Activated CD8-positive, alpha-beta memory T cell treated with anti-CD3 and anti-CD28 coated beads for 24 hours (primary cell): ENCODE results near the gene ZNF234.
"Not testable (repeated sequence)": the region's sequence is repeated elsewhere in the genome, so short reads cannot be mapped to it uniquely, and the experiment has no call there.

Experiments used
- DNase-seq: peaks from one replicate; pipeline ENCODE4 v3.0.0-alpha.2; 2020

ZNF234 gene

DNA sequence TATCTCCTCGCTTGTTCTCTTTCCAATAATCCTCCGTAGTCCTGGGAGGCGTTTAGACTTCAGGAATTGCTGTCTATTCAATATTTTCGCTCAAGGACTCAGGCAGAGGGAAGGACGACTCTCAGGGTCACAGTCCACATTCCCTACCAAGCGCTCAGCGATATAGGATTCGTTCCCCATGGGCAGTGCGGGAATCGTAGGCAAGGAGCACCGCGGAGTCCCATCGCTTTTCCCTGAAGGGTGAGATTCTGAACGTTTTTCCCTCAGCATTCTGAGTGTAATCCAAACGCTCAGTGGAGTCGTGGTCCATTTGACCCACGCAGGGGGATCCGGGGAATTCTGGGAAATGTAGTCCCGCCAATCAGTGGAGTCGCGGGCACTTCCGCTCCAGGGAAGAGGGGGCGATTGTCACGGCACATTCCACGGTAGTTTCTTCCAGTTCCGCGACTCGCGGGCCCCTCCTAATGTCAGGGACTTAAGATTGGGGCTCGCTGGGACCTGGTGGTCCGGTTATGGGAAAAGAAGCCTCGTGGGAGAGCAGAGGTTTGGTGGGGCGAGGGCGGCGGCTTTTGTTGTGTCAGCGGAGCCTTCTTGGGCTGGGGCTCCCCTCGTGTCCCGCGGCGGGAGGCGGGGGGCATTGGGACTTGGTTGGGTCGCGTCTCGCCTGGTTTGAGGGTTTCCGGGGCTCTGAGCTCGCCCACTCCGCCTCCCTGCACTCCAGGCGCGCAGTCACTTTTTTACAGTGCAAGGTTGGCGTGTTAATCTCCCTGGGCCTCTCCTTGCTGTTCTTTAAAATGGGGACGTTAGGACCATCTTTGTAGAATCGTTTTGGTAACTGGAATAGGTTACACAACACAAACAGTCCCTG lies at the start of gene ZNF234:
Gene ZNF234 (plus strand): TSS at position 364 of the 868 bp plus-strand sequence. CDS start 3,079 bp downstream, outside the sequence.
- DNase-seq: peak; percentile 85

DNA sequence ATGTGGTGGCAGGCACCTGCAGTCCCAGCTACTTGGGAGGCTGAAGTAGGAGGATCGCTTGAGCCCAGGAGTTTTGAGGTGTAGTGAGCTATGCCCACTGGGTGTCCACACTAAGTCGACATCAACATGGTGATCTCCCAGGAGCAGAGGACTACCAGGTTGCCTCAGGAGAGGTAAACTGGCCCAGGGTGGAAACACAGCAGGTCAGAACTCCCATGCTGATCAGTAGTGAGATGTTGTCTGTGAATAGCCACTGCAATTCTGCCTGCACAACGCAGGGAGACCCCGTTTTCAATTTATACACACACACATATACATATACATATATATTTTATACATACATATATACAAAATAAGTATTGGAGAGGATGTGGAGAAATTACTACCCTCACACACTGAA lies 49.2 kb upstream of the ZNF234 start:
- DNase-seq: no peak

DNA sequence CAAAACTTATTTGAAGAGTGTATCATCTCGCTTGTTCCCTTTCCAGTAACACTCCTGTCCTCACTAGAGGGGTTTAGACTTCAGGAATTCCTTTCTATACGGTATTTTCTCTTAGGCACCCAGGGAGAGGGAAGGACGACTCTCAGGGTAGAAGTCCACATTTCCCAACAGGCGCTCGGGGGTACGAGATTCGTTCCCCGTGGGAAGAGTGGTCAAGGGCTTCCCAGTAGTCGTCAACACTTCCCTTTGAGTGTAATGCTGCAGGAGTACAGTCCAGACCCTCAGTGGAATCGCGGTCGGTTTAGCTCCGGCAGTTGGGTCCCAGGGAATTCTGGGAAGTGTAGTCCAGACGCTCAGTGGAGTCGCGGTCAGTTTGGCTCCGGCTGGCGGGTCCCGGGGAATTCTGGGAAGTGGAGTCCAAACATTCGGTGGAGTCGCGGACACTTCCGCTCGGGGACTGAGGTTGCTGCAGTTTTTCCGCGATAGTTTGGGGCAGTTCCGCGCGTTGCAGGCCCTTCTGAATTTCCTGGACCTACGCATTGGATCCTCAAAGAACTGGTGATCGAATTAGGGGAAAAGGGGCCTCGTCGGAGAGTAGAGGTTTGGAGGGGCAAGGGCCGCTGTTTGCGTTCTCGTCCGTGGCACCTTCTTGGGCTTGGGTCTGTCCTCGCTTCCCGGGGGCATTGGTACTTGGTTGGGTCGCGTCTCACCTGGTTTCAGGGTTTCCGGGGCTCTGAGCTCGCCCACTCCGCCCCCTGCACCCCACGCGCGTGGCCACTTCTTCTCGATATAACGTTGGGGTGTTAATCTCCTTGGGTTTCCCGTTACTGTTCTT lies 47.2 kb upstream of the ZNF234 start, which contains the start of gene ZNF224:
Gene ZNF224 (plus strand): TSS at position 431 of the 835 bp plus-strand sequence. CDS start 3,513 bp downstream, outside the sequence.
- DNase-seq: peak; percentile 89

DNA sequence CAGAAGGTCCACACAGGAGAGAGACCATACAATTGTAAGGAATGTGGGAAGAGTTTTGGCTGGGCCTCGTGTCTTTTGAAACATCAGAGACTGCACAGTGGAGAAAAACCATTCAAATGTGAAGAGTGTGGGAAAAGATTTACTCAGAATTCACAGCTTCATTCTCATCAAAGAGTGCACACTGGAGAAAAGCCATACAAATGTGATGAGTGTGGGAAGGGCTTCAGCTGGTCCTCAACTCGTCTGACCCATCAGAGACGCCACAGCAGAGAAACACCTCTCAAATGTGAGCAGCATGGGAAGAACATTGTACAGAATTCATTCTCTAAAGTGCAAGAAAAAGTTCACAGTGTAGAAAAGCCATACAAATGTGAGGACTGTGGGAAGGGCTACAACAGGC lies 33.6 kb upstream of the ZNF234 start:
- no peak for DNase-seq

DNA sequence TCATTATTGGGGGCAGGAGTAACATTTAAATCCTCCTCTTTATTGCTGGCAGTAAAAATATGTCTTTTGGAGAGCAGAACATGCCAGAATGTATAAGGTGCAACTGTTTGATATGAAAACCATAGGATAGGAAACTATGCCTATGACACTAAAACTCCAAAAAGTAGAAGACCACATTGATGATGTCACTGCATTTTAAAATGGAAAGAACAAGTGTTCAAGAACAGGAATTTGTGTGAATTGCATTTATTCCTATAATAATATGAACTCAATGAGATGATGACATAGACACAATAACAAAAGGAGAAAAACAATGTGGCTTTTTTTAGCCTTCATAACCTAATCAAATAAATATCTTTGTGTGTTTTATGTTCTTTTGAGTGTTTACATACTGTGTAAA lies 31.9 kb upstream of the ZNF234 start:
- no peak for DNase-seq

DNA sequence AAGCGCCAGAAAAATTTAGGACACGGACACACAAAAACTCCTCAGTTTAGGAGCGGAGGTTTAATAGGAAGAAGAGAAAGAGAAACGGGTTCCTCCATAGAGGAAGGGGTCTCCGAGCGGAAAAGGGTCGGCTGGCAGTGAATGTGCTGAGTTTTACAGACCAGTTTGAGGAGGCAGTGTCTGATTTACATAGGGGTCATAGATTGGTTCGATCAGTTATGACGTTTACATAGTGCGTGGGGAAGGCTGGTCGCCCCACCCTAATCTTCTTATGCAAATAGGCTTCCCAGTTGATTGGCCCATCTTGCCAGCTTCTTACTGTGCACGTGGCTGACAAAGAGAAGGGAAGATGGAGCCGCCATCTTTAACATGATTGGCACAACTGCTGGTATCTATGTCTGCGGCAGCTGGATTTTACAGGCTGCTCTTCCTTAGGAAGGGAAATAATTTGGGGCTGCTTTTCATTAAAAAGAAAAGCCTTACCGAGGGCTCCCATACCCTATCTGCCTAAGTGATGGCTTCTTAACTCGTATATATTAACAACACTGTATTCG lies 29.4 kb upstream of the ZNF234 start:
- DNase-seq: no peak

DNA sequence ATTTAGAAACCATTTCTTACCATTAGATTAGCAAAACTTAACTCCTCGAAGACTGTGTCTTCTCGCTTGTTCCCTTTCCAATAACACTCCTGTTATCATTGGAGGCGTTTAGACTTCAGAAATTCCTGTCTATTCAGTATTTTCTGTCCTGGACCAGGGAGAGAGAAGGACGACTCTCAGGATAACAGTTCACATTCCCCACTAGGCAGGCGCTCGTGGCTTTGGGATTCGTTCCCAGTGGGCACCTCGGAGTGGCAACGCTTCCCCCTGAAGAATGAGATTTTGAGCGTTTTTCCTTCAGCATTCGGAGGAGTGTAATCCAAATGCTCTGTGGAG lies 28.6 kb upstream of the ZNF234 start:
- DNase-seq: no peak

DNA sequence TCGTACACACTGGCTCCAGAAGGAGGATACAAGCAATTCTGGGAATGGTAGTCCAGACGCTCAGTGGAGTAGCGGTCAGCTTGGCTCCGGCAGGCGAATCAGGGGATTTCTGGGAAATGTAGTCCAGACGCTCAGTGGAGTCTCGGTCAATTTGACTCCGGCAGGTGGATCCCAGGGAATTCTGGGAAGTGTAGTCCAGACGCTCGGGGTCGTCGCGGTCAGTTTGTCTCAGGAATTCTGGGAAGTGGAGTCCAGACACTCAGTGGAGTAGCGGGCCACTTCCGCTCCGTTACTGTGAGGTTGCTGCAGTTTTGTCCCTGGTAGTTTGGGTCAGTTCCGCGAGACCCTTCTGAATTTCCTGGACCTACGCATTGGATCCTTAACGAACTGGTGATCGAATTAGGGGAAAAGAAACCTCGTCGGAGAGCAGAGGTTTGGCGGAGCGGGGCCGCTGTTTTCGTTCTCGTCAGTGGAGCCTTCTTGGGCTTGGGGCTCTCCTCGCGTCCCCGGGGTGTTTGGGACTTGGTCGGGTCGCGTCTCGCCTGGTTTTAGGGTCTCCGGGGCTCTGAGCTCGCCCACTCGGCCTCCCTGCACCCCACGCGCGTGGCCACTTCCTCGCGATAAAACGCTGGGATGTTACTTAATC lies 28.1 kb upstream of the ZNF234 start, which contains the start of gene ZNF225:
Gene ZNF225 (plus strand): TSS at position 262 of the 646 bp plus-strand sequence. CDS start 2,429 bp downstream, outside the sequence.
- DNase-seq: peak; percentile 88

DNA sequence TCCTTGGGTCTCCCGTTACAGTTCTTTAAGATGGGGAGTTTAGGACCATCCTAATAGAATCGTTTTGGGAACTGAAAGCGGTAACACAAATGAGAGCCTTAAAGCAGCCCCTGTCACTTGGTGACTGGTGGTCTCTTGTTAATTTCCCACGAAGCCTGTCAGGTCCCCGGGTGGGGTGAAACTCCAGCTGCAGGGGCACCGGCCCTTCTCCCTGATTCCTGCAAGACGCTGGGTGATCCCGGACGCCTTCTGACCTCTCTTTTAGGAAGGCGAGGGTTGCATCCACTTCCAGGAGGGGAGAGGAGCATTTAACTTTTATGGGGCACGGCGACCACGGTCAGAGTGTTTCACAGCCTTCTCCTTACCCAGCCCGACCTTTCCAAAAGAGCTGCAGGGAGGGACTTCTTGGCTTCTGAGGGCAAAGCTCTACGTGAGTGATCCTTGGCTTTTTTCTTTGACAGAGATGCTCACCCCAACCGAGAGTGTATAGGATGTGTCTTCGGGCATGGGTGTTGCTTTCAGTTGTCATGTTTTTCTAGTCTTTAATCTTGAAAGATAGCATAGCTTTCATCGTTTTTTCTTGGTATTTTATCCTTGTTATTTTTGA lies 27.5 kb upstream of the ZNF234 start:
- peak; percentile 60 for DNase-seq

DNA sequence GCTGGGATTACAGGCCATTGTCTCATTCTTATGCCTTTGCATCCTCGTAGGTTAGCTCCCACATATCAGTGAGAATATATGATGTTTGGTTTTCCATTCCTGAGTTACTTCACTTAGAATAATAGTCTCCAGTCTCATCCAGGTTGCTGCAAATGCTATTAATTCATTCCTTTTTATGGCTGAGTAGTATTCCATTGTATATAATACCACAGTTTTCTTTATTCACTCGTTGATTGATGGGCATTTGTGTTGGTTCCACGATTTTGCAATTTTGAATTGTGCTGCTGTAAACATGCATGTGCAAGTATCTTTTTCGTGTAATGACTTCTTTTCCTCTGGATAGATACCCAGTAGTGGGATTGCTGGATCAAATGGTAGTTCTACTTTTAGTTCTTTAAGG lies 20.2 kb upstream of the ZNF234 start:
- DNase-seq: not testable (repeated sequence)

DNA sequence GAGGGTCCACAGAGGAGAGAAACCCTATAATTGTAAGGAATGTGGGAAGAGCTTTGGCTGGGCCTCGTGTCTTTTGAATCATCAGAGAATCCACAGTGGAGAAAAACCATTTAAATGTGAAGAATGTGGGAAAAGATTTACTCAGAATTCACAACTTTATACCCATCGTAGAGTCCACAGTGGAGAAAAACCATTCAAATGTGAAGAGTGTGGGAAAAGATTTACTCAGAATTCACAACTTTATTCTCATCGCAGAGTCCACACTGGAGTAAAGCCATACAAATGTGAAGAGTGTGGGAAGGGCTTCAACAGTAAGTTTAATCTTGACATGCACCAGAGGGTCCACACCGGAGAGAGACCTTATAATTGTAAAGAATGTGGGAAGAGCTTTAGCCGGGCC lies 9.4 kb upstream of the ZNF234 start:
- no peak for DNase-seq

DNA sequence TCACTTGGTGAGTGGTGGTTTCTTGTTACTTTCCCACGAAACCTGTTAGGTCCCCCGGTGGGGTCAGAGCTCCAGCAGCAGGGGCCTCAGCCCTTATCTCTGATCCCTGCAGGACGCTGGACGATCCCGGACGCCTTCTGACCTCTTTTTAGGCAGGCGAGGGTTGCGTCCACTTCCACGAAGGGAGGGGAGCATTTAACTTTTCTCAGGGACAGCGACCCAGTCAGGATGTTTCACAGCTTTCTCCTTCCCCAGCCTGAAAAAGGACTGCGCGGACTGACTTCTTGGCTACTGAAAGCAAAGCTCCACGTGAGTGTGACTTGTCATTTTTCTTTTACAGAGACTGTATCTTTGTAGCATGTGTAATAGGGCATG lies 692 bp downstream of the ZNF234 start:
- DNase-seq: no peak

DNA sequence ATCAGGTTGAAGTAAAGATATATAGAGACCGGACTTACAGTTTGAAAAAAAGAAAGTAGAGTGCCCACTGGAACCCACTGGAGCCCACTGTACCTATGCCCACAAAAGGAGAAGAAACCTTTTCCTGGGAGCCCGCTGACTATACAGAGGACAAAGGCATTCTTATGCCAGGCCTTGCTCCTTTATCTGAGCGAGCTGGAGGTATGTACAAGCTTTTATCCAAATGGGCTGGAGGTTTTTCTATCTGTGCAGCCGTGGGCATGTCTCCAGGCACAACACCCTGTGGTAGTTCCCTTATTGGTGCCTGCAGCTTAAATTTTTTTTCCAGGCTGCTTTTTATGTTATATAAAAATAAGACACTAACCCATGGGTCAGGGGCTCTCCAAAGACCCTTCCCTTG lies 8.4 kb downstream of the ZNF234 start:
- no peak for DNase-seq

DNA sequence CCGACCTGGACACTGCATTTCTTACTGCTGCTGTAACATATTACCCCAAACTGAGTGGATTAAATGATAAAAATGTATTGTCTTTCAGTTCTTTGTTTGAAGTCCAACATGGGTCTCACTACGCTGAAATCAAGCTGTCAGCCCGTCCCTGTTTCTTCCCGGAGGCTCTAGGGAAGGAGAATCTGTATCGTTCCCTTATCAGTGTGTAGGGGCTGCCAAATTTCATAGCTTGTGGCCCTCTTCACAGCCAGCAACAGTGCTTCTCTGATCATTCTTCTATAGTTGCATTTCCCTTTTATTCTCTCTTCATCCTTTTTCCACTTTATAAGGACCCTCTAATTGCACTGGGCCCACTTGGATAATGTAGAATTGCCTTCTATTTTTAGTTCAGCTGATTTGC lies 10.1 kb downstream of the ZNF234 start:
- no peak for DNase-seq

DNA sequence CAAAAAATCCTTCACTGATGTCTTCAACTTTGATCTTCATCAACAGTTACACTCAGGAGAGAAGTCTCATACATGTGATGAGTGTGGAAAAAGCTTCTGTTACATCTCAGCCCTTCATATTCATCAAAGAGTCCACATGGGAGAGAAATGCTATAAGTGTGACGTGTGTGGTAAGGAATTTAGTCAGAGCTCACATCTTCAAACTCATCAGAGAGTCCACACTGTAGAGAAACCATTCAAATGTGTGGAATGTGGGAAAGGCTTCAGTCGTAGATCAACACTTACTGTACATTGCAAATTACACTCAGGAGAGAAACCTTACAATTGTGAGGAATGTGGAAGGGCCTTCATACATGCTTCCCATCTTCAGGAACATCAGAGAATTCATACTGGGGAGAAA lies 15.1 kb downstream of the ZNF234 start:
- DNase-seq: no peak

DNA sequence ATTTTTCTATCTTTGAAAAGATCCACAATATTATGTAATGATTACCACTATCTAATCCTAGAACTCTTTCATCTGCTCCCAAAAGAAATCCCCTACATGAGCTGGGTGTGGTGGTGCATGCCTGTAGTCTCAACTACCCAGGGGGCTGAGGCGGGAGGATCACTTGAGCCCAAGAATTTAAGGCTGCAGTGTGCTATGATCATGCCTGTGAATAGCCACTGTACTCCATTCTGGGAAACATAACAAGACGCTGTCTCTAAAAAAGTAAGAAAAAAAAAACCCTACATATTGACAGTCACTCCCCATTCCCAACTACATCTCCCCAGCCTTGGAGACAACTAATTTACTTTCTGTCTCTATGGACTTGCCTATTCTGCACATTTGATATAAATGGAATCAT lies 22.4 kb downstream of the ZNF234 start:
- no peak for DNase-seq

DNA sequence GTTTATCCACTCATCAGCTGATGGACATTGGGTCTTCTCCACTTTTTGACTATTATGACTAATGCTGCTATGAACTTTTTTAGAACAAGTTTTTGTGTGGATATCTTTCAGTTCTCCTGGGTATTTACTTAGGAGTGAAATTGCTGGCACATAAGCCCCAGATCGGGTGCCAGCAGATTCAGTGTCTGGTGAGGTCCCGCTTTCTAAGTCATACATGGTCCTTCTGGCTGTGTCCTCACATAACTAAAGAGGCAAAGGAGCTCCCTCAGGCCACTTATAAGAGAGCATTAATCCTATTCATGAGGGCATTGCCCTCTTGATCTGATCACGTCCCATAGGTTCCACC lies 22.9 kb downstream of the ZNF234 start:
- no peak for DNase-seq

DNA sequence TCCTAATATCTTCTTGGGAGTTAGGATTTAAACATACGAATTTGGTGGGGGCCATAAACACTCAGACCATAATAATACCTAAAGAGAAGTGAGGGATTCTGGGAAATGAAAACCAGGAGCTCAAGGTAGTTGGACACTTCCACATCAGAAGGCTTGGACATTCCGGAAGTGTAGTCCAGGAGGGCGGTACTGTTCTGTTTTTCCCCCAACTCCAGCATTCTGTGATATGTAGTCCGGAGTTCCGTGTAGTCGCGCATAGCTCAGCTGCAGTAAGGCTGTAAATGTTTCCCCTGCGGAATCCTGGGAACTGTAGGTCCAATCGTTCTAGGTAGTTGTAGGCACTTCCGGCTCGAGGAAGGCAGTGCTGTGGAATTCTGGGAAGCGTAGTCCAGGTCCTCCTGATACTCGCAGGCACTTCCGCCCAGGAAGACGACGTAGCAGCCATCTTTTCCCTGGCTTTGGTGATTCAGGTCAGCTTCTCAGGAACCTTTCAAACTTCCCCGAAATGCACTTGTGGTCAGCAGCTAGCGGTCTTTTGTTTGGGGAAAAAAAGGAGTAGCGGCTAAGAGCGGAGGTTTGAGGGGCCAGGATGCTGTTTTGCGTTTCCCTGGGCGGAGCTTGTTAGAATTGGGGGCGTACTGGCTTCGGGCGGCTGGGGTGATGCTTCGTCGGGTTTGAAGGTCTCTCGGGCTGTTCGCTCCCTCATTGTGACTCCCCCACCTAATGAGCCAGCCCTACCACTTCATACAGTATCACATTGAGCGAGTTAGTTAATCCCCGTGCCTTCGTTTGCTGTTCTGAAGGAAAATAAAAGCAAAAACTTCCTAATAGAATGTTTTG lies 23.5 kb downstream of the ZNF234 start, which contains the start of gene ZNF226:
Gene ZNF226 (plus strand): TSS at position 428 of the 840 bp plus-strand sequence. CDS start 4,981 bp downstream, outside the sequence.
- peak; percentile 90 for DNase-seq

DNA sequence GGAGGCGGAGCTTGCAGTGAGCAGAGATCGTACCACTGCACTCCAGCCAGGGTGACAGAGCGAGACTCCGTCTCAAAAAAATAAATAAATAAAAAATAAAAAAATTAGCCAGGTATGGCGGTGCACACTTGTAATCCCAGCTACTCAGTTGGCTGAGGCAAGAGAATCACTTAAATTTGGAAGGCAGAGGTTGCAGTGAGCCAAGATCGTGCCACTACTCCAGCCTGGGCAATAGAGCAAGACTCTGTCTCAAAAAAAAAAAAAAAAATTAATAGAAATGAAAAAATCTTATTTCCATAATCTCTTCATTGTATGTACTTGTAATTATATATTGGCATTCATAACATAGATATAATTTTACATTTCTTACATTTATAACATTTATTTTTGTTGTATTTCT lies 29.3 kb downstream of the ZNF234 start:
- DNase-seq: not testable (repeated sequence)

DNA sequence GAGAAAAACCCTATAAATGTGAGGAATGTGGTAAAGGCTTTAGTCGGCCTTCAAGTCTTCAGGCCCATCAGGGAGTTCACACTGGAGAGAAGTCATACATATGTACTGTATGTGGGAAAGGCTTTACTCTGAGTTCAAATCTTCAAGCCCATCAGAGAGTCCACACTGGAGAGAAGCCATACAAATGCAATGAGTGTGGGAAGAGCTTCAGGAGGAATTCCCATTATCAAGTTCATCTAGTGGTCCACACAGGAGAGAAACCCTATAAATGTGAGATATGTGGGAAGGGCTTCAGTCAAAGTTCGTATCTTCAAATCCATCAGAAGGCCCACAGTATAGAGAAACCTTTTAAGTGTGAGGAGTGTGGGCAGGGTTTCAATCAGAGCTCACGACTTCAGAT lies 35.2 kb downstream of the ZNF234 start:
- no peak for DNase-seq

DNA sequence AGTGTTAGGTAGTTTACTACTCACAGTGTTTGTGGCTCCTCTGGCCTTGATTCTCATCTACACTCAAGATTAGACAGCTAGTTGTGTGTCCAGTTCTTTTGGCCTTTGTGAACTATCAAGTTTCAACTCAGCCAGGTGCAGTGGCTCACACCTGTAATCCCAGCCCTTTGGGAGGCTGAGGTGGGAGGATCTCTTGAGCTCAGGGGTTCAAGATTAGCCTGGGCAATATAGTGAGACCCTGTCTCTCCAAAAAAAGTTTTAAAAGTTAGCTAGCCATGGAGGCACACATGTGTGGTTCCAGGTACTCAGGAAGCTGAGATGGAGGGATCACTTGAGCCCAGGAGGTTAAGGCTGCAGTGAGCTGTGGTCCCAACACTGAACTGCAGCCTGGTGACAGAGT lies 39.6 kb downstream of the ZNF234 start:
- DNase-seq: no peak

DNA sequence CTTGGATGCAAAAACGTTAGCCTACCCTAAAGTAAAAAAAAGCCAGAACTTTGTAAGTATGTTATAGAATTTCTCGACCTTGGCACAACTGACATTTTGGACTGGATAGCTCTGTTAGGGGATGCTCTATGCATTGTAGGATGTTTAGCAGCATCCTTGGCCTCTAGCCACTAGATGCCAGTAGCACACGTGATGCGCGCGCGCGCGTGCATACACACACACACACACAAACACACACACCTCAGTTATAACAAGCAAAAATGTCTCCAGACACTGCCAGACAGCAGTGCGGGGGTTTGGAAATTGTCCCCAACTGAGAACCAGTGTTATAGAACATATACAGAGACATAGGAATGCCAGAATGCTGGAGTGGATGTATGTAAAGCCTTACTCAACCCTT lies 40.8 kb downstream of the ZNF234 start:
- DNase-seq: no peak
